ENCODE data around the gene ARFGAP3. TPM values are rescaled to one million over a fixed set of nuclear protein-coding genes. Genes with fewer than 3 reads are reported as not detected.
A peak's percentile ranks its signal among the peaks of the same experiment; 100 is the strongest.
"Not testable (repeated sequence)": the region's sequence is repeated elsewhere in the genome, so short reads cannot be mapped to it uniquely, and the experiment has no call there.

The ARFGAP3 gene
- total RNA-seq, 2 donors from 2014 or later = 32.1 to 39.7 TPM

GRCh38 chr22:42788021-42788420, 69.1 kb downstream of the ARFGAP3 start:
- no peak for DNase-seq
- no peak for ATAC-seq
- Mint-ChIP-seq H3K27ac (no peak overlapping the region), H3K36me3 (ENCODE audit: low read depth) (no peaks in the 10 kb centered on the region), H3K27me3 (no peaks in the 10 kb centered on the region), H3K4me1 (no peaks in the 10 kb centered on the region), H3K4me3 (no peak overlapping the region)
- no peaks in the 10 kb centered on the region for H3K9me3 ChIP-seq (ENCODE audit: control insufficient read depth, low read length, poor library complexity, severe bottlenecking)

- Mint-ChIP-seq H3K27ac (peak overlapping the region; percentile 24), H3K4me1 (no peaks in the 10 kb centered on the region), H3K27me3 (no peaks in the 10 kb centered on the region), H3K4me3 (no peak overlapping the region), H3K36me3 (ENCODE audit: low read depth) (no peaks in the 10 kb centered on the region)
- no peak for DNase-seq
- no peak for ATAC-seq
- no peaks in the 10 kb centered on the region for H3K9me3 ChIP-seq (ENCODE audit: control insufficient read depth, low read length, poor library complexity, severe bottlenecking)
These were observed 69.7 kb downstream of the ARFGAP3 start for GRCh38 chr22:42787357-42787736.

- Mint-ChIP-seq H3K27me3 (no peaks in the 10 kb centered on the region), H3K36me3 (ENCODE audit: low read depth) (no peaks in the 10 kb centered on the region), H3K27ac (peak overlapping the region; percentile 24), H3K4me3 (no peak overlapping the region), H3K4me1 (no peaks in the 10 kb centered on the region)
- no peak for ATAC-seq
- no peak for DNase-seq
- no peaks in the 10 kb centered on the region for H3K9me3 ChIP-seq (ENCODE audit: control insufficient read depth, low read length, poor library complexity, severe bottlenecking)
These were observed 70.3 kb downstream of the ARFGAP3 start for GRCh38 chr22:42786606-42787356.

GRCh38 chr22:42785706-42786499, 71.2 kb downstream of the ARFGAP3 start:
- H3K4me1 Mint-ChIP-seq = no peaks in the 10 kb centered on the region
- H3K27me3 Mint-ChIP-seq = no peaks in the 10 kb centered on the region
- no peak overlapping the region for H3K4me3 Mint-ChIP-seq
- no peak overlapping the region for H3K27ac Mint-ChIP-seq
- DNase-seq = no peak
- ATAC-seq = no peak
- H3K36me3 Mint-ChIP-seq (ENCODE audit: low read depth) = no peaks in the 10 kb centered on the region
- H3K9me3 ChIP-seq (ENCODE audit: control insufficient read depth, low read length, poor library complexity, severe bottlenecking) = no peaks in the 10 kb centered on the region

GRCh38 chr22:42782306-42782705, 74.8 kb downstream of the ARFGAP3 start:
- not testable (repeated sequence) for DNase-seq; H3K4me1 Mint-ChIP-seq; H3K4me3 Mint-ChIP-seq; H3K9me3 ChIP-seq (ENCODE audit: control insufficient read depth, low read length, poor library complexity, severe bottlenecking); H3K36me3 Mint-ChIP-seq (ENCODE audit: low read depth); H3K27me3 Mint-ChIP-seq; ATAC-seq
- peak overlapping the region; percentile 27 for H3K27ac Mint-ChIP-seq

- H3K9me3 ChIP-seq (ENCODE audit: control insufficient read depth, low read length, poor library complexity, severe bottlenecking) = no peaks in the 10 kb centered on the region
- Mint-ChIP-seq H3K27ac (no peak overlapping the region), H3K4me3 (no peak overlapping the region), H3K27me3 (no peaks in the 10 kb centered on the region), H3K36me3 (ENCODE audit: low read depth) (no peaks in the 10 kb centered on the region), H3K4me1 (no peaks in the 10 kb centered on the region)
- DNase-seq (no peak), ATAC-seq (peak; percentile 50)
These were observed 77.0 kb downstream of the ARFGAP3 start for GRCh38 chr22:42780070-42780540.

- ATAC-seq (no peak), DNase-seq (no peak)
- no peak overlapping the region for H3K4me3 Mint-ChIP-seq
- no peaks in the 10 kb centered on the region for H3K4me1 Mint-ChIP-seq
- H3K9me3 ChIP-seq (ENCODE audit: control insufficient read depth, low read length, poor library complexity, severe bottlenecking) = no peaks in the 10 kb centered on the region
- no peaks in the 10 kb centered on the region for H3K27me3 Mint-ChIP-seq
- H3K27ac Mint-ChIP-seq = peak overlapping the region; percentile 51
- H3K36me3 Mint-ChIP-seq (ENCODE audit: low read depth) = no peaks in the 10 kb centered on the region
These were observed 79.9 kb downstream of the ARFGAP3 start for GRCh38 chr22:42777126-42777525.

- Mint-ChIP-seq H3K27me3 (peaks cover 1% of the 10 kb centered on the region), H3K4me1 (no peaks in the 10 kb centered on the region), H3K36me3 (ENCODE audit: low read depth) (no peaks in the 10 kb centered on the region), H3K27ac (no peak overlapping the region), H3K4me3 (no peak overlapping the region)
- no peaks in the 10 kb centered on the region for H3K9me3 ChIP-seq (ENCODE audit: control insufficient read depth, low read length, poor library complexity, severe bottlenecking)
- ATAC-seq (no peak), DNase-seq (no peak)
These were observed 83.9 kb downstream of the ARFGAP3 start for GRCh38 chr22:42773167-42773566.

- H3K9me3 ChIP-seq (ENCODE audit: control insufficient read depth, low read length, poor library complexity, severe bottlenecking) = no peaks in the 10 kb centered on the region
- ATAC-seq = no peak
- Mint-ChIP-seq H3K36me3 (ENCODE audit: low read depth) (no peaks in the 10 kb centered on the region), H3K27me3 (peaks cover 7% of the 10 kb centered on the region), H3K27ac (no peak overlapping the region), H3K4me1 (peaks cover 2% of the 10 kb centered on the region), H3K4me3 (no peak overlapping the region)
- DNase-seq = no peak
These were observed 84.4 kb downstream of the ARFGAP3 start for GRCh38 chr22:42772647-42773046.

- Mint-ChIP-seq H3K27ac (no peak overlapping the region), H3K4me1 (peaks cover 2% of the 10 kb centered on the region), H3K36me3 (ENCODE audit: low read depth) (no peaks in the 10 kb centered on the region), H3K27me3 (peaks cover 7% of the 10 kb centered on the region), H3K4me3 (no peak overlapping the region)
- DNase-seq (no peak), ATAC-seq (no peak)
- H3K9me3 ChIP-seq (ENCODE audit: control insufficient read depth, low read length, poor library complexity, severe bottlenecking) = no peaks in the 10 kb centered on the region
These were observed 86.0 kb downstream of the ARFGAP3 start for GRCh38 chr22:42770941-42771647.

- ATAC-seq (no peak), DNase-seq (no peak)
- Mint-ChIP-seq H3K4me3 (no peak overlapping the region), H3K27me3 (peaks cover 14% of the 10 kb centered on the region), H3K36me3 (ENCODE audit: low read depth) (no peaks in the 10 kb centered on the region), H3K4me1 (peaks cover 2% of the 10 kb centered on the region), H3K27ac (no peak overlapping the region)
- no peaks in the 10 kb centered on the region for H3K9me3 ChIP-seq (ENCODE audit: control insufficient read depth, low read length, poor library complexity, severe bottlenecking)
These were observed 86.7 kb downstream of the ARFGAP3 start for GRCh38 chr22:42770448-42770726.

- Mint-ChIP-seq H3K27me3 (peaks cover 18% of the 10 kb centered on the region), H3K4me1 (peaks cover 2% of the 10 kb centered on the region), H3K27ac (no peak overlapping the region), H3K36me3 (ENCODE audit: low read depth) (no peaks in the 10 kb centered on the region), H3K4me3 (no peak overlapping the region)
- peak; percentile 37 for ATAC-seq
- no peak for DNase-seq
- no peaks in the 10 kb centered on the region for H3K9me3 ChIP-seq (ENCODE audit: control insufficient read depth, low read length, poor library complexity, severe bottlenecking)
These were observed 87.3 kb downstream of the ARFGAP3 start for GRCh38 chr22:42769574-42770447.

GRCh38 chr22:42769238-42769573, 87.9 kb downstream of the ARFGAP3 start:
- ATAC-seq (no peak), DNase-seq (no peak)
- peaks cover 22% of the 10 kb centered on the region for H3K27me3 Mint-ChIP-seq
- no peaks in the 10 kb centered on the region for H3K9me3 ChIP-seq (ENCODE audit: control insufficient read depth, low read length, poor library complexity, severe bottlenecking)
- H3K27ac Mint-ChIP-seq = no peak overlapping the region
- H3K36me3 Mint-ChIP-seq (ENCODE audit: low read depth) = no peaks in the 10 kb centered on the region
- no peak overlapping the region for H3K4me3 Mint-ChIP-seq
- H3K4me1 Mint-ChIP-seq = peaks cover 2% of the 10 kb centered on the region

All from T-helper 17 cell (primary cell).